ENCODE results near the gene MOB3B.

DNA sequence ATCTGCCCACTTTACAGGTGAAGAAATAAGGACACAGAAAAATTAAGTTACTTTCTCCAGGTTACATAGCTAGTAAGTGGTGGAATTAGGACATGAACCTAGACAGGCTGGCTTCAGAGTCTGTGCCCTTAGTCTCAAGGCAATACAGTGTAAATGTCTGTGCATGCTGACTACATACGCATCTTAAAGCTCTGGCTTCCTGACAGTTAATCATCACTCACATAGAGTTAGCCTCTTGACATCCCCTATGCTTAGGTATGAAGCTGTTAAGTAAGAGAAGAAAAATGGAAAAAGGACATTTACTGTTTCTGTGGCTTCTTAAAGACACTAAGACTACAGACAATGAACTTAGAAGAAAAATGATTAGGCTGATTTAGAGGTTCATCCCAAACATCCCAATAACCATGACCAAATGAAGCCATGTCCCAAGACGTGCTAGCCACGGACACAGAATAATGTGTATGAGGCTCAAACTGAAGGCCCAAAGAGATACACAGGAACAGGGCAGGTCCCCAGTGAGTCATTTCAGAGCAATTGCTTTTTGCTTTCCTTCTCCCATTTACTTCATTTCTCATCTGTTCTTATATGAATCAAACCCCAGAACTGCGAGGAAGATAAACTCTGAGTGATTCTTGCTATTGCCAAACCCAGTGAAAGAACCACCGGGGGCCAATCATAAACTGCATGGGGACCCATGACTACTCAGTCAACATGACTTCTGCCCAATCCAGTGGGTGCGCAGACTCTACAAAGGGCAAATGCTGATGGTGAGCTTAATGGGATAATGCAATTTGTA, 105.5 kb downstream of the MOB3B start:
- TF ChIP-seq, protein P1, sequence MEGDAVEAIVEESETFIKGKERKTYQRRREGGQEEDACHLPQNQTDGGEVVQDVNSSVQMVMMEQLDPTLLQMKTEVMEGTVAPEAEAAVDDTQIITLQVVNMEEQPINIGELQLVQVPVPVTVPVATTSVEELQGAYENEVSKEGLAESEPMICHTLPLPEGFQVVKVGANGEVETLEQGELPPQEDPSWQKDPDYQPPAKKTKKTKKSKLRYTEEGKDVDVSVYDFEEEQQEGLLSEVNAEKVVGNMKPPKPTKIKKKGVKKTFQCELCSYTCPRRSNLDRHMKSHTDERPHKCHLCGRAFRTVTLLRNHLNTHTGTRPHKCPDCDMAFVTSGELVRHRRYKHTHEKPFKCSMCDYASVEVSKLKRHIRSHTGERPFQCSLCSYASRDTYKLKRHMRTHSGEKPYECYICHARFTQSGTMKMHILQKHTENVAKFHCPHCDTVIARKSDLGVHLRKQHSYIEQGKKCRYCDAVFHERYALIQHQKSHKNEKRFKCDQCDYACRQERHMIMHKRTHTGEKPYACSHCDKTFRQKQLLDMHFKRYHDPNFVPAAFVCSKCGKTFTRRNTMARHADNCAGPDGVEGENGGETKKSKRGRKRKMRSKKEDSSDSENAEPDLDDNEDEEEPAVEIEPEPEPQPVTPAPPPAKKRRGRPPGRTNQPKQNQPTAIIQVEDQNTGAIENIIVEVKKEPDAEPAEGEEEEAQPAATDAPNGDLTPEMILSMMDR (IDR thresholded peaks at IDR 0.05; ENCODE audit: low read length): no peak
- no peak for TF ChIP-seq EZH2 (IDR thresholded peaks at IDR 0.05; ENCODE audit: borderline replicate concordance, low read length)
